ENCODE measurements around the gene HOATZ.

Gene HOATZ

GRCh38 chr11:111550258-111550657 is 35.7 kb downstream of the HOATZ start:
- DNase-seq = no peak

DNA sequence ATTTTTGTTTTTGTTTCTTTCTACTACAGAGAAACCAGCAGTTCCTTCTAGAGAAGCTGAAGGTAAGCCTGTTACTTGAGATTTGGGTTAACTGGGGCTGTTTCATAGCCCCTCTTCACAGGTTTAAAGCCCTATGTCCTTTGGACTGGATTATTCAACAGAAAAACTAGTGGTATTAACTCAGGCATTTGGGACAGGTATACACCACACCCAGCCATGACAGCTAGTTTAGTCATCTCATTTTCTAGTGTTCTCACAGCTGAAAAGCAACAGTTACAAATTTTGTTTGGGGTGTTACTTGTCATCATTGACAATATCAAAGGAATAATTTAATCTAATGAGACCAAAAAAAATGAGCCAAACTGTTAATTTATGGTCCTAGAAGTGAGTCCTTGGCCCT is 40.0 kb downstream of the HOATZ start:
- DNase-seq = no peak

DNA sequence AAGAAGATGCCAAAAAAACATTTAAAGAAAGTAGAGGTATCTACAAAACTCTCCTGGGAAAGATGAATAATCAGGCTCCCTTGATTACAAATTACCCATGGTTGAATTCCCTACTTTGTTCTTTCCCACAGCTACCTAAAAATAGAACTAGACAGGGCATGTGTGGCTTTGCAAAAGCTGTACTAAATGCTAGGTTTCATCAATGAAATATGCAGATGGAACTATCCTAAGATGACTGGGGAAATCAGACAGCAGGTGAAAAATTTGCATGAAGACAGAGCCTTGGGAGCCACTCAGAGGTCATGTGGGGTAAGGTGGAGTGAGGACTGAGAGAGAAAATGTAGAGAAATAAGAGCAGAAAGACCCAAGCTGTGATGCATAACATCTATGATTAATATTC is 40.7 kb downstream of the HOATZ start:
- no peak for DNase-seq

- DNase-seq = no peak
Observed at GRCh38 chr11:111557425-111558111, 43.0 kb downstream of the HOATZ start.

- no peak for DNase-seq
Observed at GRCh38 chr11:111559800-111560464, 45.4 kb downstream of the HOATZ start.

GRCh38 chr11:111560800-111561199 is 46.2 kb downstream of the HOATZ start:
- DNase-seq = no peak

DNA sequence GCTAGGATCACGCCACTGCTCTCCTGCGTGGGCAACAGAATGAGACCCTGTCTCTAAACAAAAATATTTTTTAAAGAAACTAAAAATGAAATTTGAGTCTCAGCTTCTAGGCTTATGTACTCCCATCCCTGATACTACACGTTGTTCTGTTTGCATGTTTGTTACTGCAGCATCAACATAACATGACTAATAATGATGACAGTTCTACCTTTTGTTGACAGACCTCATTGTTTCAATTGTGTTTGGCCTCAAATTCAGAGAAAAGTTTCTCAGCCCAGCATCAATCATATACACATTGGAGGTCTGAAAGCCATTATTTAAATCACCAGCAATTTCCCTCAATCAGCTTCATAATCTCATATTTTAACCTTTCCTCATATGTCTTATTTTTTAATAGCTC is 46.7 kb downstream of the HOATZ start:
- DNase-seq = no peak

GRCh38 chr11:111561791-111562325 is 47.3 kb downstream of the HOATZ start:
- no peak for DNase-seq

- DNase-seq = no peak
Observed at GRCh38 chr11:111562692-111563389, 48.3 kb downstream of the HOATZ start.

GRCh38 chr11:111565114-111565720 is 50.6 kb downstream of the HOATZ start:
- peak; percentile 64 for DNase-seq

DNA sequence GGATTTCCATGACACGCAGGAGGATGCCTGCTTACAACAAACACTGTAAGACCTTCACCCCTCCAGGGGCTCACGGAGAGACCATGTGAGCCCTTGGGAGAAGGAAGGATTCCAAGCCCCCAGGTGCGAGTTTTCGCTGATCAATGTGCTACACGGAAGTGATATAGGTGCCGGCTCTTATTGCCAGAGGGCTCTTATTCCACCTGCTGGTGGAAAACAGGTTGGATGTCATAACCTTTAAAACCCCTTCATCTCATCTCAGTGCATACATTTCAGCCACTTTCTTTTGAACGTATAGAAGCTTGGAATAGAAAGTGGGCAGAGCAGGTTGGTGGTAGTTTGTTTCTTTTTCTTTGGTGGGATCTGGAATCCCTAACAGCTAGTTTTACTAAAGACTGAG is 51.7 kb downstream of the HOATZ start:
- no peak for DNase-seq

DNA sequence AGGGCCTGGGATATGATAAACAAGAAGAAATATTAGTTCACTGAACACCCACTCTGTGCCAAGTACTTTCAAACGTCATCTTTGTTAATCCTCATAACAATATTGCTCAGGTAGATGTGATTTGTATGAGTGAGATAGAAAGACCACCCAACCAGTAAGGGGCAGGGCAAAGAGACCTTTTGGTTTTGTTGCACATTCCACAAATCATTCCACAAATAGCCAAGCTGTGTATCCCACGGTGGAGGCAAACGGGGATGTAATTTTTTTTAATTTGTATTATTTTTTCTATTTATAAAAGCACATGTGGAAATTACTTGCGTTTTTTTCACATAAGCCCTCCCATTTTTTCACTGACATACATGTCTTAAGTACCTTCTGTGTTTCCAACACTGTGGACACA is 54.9 kb downstream of the HOATZ start:
- no peak for DNase-seq

DNA sequence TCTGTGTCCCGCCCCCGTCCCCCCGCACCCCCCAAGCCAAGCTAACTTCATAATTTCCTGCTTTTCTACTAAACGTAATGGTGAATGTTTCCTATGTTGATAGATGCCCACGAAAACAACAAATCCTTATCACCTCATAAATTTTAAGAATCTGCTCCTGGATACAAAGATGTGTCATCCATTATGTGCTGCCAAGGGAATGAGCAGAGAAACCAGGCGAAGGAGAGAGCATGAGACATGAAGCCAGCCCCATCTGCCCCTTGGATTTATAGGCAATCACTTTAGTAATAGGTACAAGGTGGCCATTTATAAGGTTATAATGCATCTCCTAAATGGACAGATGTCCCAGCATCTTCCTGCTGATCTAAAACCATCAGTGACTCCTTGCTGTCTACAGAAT is 56.2 kb downstream of the HOATZ start:
- no peak for DNase-seq

- DNase-seq = no peak
Observed at GRCh38 chr11:111571829-111572501, 57.4 kb downstream of the HOATZ start.

DNA sequence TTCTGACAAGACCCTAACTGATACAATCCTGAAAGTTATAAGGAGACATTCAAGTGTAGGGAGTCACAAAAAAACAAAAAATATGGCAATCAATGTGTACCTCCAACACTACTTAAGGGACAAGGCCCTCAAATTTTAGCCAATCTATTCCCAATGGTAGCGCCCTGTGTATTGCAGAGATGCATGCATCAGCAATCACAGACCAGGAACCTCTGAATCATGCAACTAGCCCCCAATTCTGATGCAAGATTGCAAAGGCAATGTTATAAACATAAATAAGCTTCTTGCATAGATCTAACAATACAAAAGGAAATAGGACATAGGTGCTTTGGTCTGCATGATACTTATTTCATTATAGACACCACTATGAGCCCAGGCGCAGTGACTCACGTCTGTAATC is 58.0 kb downstream of the HOATZ start:
- no peak for DNase-seq

DNA sequence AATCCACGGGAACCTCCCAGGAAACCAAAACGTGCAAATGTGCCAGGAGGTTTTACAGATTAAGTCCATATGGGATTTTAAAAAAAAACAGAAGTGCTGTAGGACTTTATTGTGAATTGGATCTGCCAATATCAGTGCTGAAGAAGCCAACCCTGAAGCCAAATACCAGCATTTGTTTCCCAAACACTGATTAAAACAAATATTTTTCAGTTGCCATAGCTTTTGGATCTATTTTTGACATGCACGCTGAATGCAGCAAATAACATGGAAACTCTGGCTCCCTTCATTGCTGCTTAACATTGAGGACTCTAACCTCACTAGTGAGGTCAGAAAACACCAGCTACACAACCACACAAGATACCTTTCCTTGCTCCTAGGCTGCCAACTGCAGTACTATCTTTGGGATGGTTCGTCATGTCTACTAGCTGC is 59.3 kb downstream of the HOATZ start:
- DNase-seq = no peak

DNA sequence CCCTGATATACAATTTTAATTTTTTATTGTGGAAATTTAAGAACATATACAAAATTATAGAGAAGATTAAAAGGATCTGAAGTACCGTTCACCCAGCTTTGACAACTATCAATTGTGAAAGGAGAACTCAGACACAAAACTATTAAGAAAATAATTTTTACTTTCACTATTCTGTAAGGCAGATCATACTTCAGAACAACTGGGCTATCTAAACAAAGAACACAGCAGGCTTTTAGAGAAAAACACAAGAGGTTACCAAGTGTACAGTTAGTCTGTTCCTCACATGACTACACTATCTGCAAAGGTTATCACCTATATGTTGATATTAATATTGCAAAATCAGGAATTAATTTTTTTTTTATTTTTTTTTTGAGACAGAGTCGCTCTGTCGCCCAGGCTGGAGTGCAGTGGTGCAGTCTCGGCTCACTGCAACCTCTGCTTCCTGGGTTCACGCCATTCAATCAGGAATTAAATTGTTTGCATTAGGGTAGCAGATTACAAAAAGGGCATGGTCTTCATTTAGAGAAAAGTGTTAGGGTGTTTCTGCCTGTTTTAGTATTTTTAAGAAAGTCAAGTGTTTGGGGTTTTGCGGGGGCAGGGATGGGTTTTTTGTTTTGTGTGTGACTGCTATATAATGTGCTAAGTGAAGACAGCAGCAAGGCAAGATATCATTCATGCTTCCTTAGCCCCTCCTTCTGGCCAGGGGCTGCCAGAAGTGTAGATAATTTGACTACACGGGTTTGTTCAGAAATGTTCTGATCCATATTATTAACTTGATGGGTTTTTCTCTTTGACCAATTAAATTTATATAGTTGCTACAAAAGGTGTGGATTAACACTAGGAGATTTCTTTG is 60.0 kb downstream of the HOATZ start:
- no peak for DNase-seq

- DNase-seq = no peak
Observed at GRCh38 chr11:111575740-111576139, 61.2 kb downstream of the HOATZ start.

GRCh38 chr11:111577821-111578220 is 63.2 kb downstream of the HOATZ start:
- DNase-seq = no peak

DNA sequence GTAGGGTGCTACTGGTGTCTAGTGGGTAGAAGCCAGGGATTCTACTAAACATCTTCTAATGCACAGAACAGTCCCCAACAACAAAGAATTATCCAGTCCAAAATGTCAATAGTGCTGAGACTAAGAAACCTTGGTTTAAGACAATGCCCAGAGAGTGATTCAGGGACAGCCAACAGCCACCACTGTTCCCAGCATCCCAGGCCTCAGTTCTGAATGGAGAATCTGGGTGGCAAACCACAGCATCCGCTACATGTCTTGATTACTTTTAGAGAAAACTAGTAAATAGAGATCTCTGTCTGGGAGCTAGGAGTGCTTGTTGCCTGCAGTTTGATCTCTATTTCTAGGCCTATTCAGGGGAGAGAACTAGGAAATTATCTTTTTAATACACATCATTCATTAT is 66.8 kb downstream of the HOATZ start:
- DNase-seq = no peak

DNA sequence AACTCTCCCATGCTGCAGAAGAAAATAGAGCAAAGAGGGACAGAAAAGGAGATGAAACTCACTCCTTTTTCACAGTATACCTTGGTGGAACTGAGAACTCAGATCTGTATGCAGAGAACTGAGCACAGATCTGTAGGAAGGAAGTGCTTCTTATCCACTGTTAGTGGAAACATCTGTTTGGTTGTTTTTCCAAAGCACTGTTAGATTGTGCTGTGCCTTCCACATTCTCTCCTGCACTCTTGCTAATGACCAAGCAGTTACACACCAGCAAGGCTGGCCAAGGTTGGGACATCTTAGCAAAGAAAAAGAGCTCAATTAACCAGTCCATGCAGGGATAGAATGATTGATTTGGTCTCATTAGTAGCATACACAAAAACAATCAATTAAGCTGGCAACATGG is 67.6 kb downstream of the HOATZ start:
- DNase-seq = no peak

GRCh38 chr11:111582881-111583280 is 68.3 kb downstream of the HOATZ start:
- DNase-seq = no peak
